ENCODE data around the gene CLEC10A.

DNA sequence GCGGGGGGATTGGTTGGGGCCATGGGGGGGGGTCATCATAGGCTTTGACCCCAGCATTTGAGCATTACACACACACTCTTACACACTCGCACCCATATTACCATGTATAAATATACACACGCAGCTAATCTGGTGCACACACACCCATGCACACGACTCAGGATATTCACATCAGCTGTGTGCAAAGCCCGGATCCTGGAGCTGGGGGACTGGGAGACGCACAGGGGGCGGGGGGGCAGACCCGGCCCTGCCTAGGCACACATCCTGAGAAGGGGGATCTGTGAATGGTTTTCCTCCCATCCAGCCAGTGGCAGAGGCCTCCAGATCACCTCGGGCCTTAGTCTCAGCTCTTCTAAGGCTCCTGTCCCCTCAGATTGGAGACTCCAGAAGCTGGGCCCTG lies 28.9 kb upstream of the CLEC10A start:
- TF ChIP-seq CTCF (IDR thresholded peaks at IDR 0.05; ENCODE audit: insufficient read depth, low read depth, low read length) (no peak), EZH2 (IDR thresholded peaks at IDR 0.05; ENCODE audit: insufficient read depth, low read length) (no peak)
